ENCODE data around the gene TEX55. TPM values are rescaled to one million over a fixed set of nuclear protein-coding genes. Genes with fewer than 3 reads are reported as not detected.
A peak's percentile ranks its signal among the peaks of the same experiment; 100 is the strongest.

Gene TEX55
- total RNA-seq, 3 donors from 2014 or later (not counting 1 experiment from before 2014, with no cell fraction given), result not detected

GRCh38 chr3:119140466-119140865 lies 5.5 kb upstream of the TEX55 start:
- no peak overlapping the region for H3K27ac Mint-ChIP-seq
- 99% methylated on average over 5 of the region's 5 CpGs for WGBS (ENCODE audit: insufficient coverage)
- H3K27me3 Mint-ChIP-seq (ENCODE audit: low read depth in 2 of 2), result peaks cover 7 to 30% of the 10 kb centered on the region in 2 donors
- Histone ChIP-seq H3K27me3 (ENCODE audit: control insufficient read depth, insufficient read depth, low read length) (no peaks in the 10 kb centered on the region), H3K4me3 (ENCODE audit: low read length) (no peak overlapping the region), H3K4me1 (ENCODE audit: control insufficient read depth, insufficient read depth, low read length) (no peaks in the 10 kb centered on the region), H3K36me3 (ENCODE audit: control insufficient read depth, insufficient read depth, low read length) (no peaks in the 10 kb centered on the region), H3K27ac (ENCODE audit: low read length) (no peak overlapping the region), H3K9me3 (ENCODE audit: control insufficient read depth, insufficient read depth, low read length) (no peaks in the 10 kb centered on the region)
- no peaks in the 10 kb centered on the region for H3K36me3 Mint-ChIP-seq
- TF ChIP-seq CTCF (IDR thresholded peaks at IDR 0.05), result no peak
- intact Hi-C loops (cut with micrococcal nuclease), result no loop called here
- H3K4me1 Mint-ChIP-seq, result peaks cover 0 to 2% of the 10 kb centered on the region in 2 donors
- DNase-seq (no peak), ATAC-seq (no peak)
- H3K4me3 Mint-ChIP-seq, result no peak overlapping the region
- no peaks in the 10 kb centered on the region for H3K9me3 Mint-ChIP-seq

GRCh38 chr3:119145128-119145499 lies 851 bp upstream of the TEX55 start:
- no peaks in the 10 kb centered on the region for H3K36me3 ChIP-seq (ENCODE audit: control insufficient read depth, insufficient read depth, low read length)
- H3K9me3 ChIP-seq (ENCODE audit: control insufficient read depth, insufficient read depth, low read length), result no peaks in the 10 kb centered on the region
- Mint-ChIP-seq H3K36me3 (no peaks in the 10 kb centered on the region), H3K27me3 (ENCODE audit: low read depth in 2 of 2) (no peaks in the 10 kb centered on the region), H3K27ac (no peak overlapping the region), H3K4me1 (peaks cover 0 to 11% of the 10 kb centered on the region in 2 donors), H3K4me3 (no peak overlapping the region), H3K9me3 (no peaks in the 10 kb centered on the region)
- H3K4me1 ChIP-seq (ENCODE audit: control insufficient read depth, insufficient read depth, low read length), result no peaks in the 10 kb centered on the region
- ATAC-seq (peak in 1 of 3 donors; percentile 18), DNase-seq (no peak)
- TF ChIP-seq CTCF (IDR thresholded peaks at IDR 0.05), result no peak
- intact Hi-C loops (cut with micrococcal nuclease), result loop anchor here (5.0 kb wide), 1 partner anchor 207 kb away; no protein-coding TSS in a partner anchor
- H3K4me3 ChIP-seq (ENCODE audit: low read length), result no peak overlapping the region
- H3K27me3 ChIP-seq (ENCODE audit: control insufficient read depth, insufficient read depth, low read length), result no peaks in the 10 kb centered on the region
- no peak overlapping the region for H3K27ac ChIP-seq (ENCODE audit: low read length)

- no peak for ATAC-seq
Observed at GRCh38 chr3:119146578-119147375, 812 bp downstream of the TEX55 start.

More at GRCh38 chr3:119146578-119147375, 812 bp downstream of the TEX55 start:
- H3K4me1 Mint-ChIP-seq, result peaks cover 0 to 11% of the 10 kb centered on the region in 2 donors
- WGBS (ENCODE audit: insufficient coverage), result 92% methylated on average over 15 of the region's 15 CpGs
- H3K4me1 ChIP-seq (ENCODE audit: control insufficient read depth, insufficient read depth, low read length), result no peaks in the 10 kb centered on the region
- H3K27me3 ChIP-seq (ENCODE audit: control insufficient read depth, insufficient read depth, low read length), result no peaks in the 10 kb centered on the region
- DNase-seq, result no peak
- H3K27me3 Mint-ChIP-seq (ENCODE audit: low read depth in 2 of 2), result no peaks in the 10 kb centered on the region
- TF ChIP-seq CTCF (IDR thresholded peaks at IDR 0.05), result no peak
- H3K9me3 ChIP-seq (ENCODE audit: control insufficient read depth, insufficient read depth, low read length), result no peaks in the 10 kb centered on the region
- no peaks in the 10 kb centered on the region for H3K36me3 Mint-ChIP-seq
- H3K4me3 Mint-ChIP-seq, result no peak overlapping the region
- intact Hi-C loops (cut with micrococcal nuclease), result loop anchor here (5.0 kb wide), 1 partner anchor 206 kb away; no protein-coding TSS in a partner anchor
- H3K36me3 ChIP-seq (ENCODE audit: control insufficient read depth, insufficient read depth, low read length), result no peaks in the 10 kb centered on the region
- H3K4me3 ChIP-seq (ENCODE audit: low read length), result no peak overlapping the region
- H3K27ac Mint-ChIP-seq, result no peak overlapping the region
- no peak overlapping the region for H3K27ac ChIP-seq (ENCODE audit: low read length)
- H3K9me3 Mint-ChIP-seq, result no peaks in the 10 kb centered on the region

Measured in natural killer cell (primary cell).